WTC11 (cell line): ENCODE measurements around the gene CTIF. TPM values are rescaled to one million over a fixed set of nuclear protein-coding genes. Genes with fewer than 3 reads are reported as not detected.

Experiments used
- ATAC-seq: fragments of 200-7000 bp; cut with Tn5 transposase; 2 replicates; pipeline ENCODE4 v1.10.0; 2021; ENCODE audit warnings: mild to moderate bottlenecking, moderate library complexity
- CTCF ChIA-PET: fragments of 300-600 bp; sonication (Branson Sonifier 250); formaldehyde crosslinking; loops from one replicate; lab custom pipeline; 2021; ENCODE audit warnings: antibody characterized with exemption; lab: Charles Lee
- POLR2A ChIA-PET: fragments of 350-600 bp; sonication (Branson Sonifier 250); formaldehyde crosslinking; loops from one replicate; lab custom pipeline; 2021; ENCODE audit warnings: antibody characterized with exemption; lab: Charles Lee
- DNase-seq: peaks from one replicate; pipeline ENCODE4 v3.0.0; 2021; ENCODE audit warnings: low spot score
- H3K27ac Mint-ChIP-seq: 2 replicates; pipeline ENCODE4 v1.8.0; 2021; ENCODE audit warnings: mixed read lengths
- H3K27me3 Mint-ChIP-seq: 2 replicates; pipeline ENCODE4 v1.8.0; 2021; ENCODE audit warnings: low read depth, mild to moderate bottlenecking, moderate library complexity, mixed read lengths
- H3K36me3 Mint-ChIP-seq: 2 replicates; pipeline ENCODE4 v1.8.0; 2021; ENCODE audit warnings: mixed read lengths
- H3K4me1 Mint-ChIP-seq: 2 replicates; pipeline ENCODE4 v1.8.0; 2022; ENCODE audit warnings: mixed read lengths
- H3K4me3 Mint-ChIP-seq: 2 replicates; pipeline ENCODE4 v1.8.0; 2021; ENCODE audit warnings: mild to moderate bottlenecking, moderate library complexity, mixed read lengths
- H3K9me3 Mint-ChIP-seq: 2 replicates; pipeline ENCODE4 v1.8.0; 2021; ENCODE audit warnings: mixed read lengths
- EMX1 ChIP-seq: fragments of 250-450 bp; sonication (Bioruptor Pico); IDR thresholded peaks from 2 replicates; pipeline ENCODE4 v1.8.0; 2021; ENCODE audit warnings: mild to moderate bottlenecking
- FOXP1 ChIP-seq: sonication (generic); formaldehyde crosslinking; IDR thresholded peaks from 2 replicates; pipeline ENCODE4 v1.8.0; 2022; ENCODE audit warnings: missing genetic modification reagents, mild to moderate bottlenecking, moderate library complexity, borderline replicate concordance
- HMGA2 ChIP-seq: fragments of 250-450 bp; sonication (Bioruptor Pico); IDR thresholded peaks from 2 replicates; pipeline ENCODE4 v1.4.0; 2021; ENCODE audit warnings: mild to moderate bottlenecking, moderate library complexity
- NFYB ChIP-seq: sonication (generic); formaldehyde crosslinking; conservative IDR thresholded peaks from 2 replicates; pipeline ENCODE4 v1.8.0; 2022; ENCODE audit warnings: low read depth, missing genetic modification reagents
- NR1H2 ChIP-seq: sonication (generic); formaldehyde crosslinking; IDR thresholded peaks from 2 replicates; pipeline ENCODE4 v1.9.0; 2021; ENCODE audit warnings: mild to moderate bottlenecking, moderate library complexity, missing genetic modification reagents
- SMAD4 ChIP-seq: sonication (generic); formaldehyde crosslinking; IDR thresholded peaks from 2 replicates; pipeline ENCODE4 v1.8.0; 2022; ENCODE audit warnings: mild to moderate bottlenecking, missing genetic modification reagents
- TCF7 ChIP-seq: sonication (generic); formaldehyde crosslinking; IDR thresholded peaks from 2 replicates; pipeline ENCODE4 v1.8.0; 2022; ENCODE audit warnings: mild to moderate bottlenecking, low read depth, missing genetic modification reagents, moderate library complexity
- ZNF219 ChIP-seq: sonication (generic); formaldehyde crosslinking; IDR thresholded peaks from 2 replicates; pipeline ENCODE4 v1.8.0; 2023; ENCODE audit warnings: missing genetic modification reagents, mild to moderate bottlenecking, borderline replicate concordance
- ZNF263 ChIP-seq: sonication (generic); formaldehyde crosslinking; IDR thresholded peaks from 2 replicates; pipeline ENCODE4 v1.8.1; 2022; ENCODE audit warnings: low read depth, mild to moderate bottlenecking, moderate library complexity, missing genetic modification reagents
- ZNF317 ChIP-seq: sonication (generic); formaldehyde crosslinking; IDR thresholded peaks from 2 replicates; pipeline ENCODE4 v1.8.1; 2023; ENCODE audit warnings: low read depth, mild to moderate bottlenecking, moderate library complexity, missing genetic modification reagents, borderline replicate concordance
- ZNF396 ChIP-seq: fragments of 250-450 bp; sonication (Bioruptor Pico); IDR thresholded peaks from 2 replicates; pipeline ENCODE4 v1.8.0; 2021; ENCODE audit warnings: mild to moderate bottlenecking, moderate library complexity, borderline replicate concordance
- ZNF416 ChIP-seq: fragments of 250-450 bp; sonication (Bioruptor Pico); IDR thresholded peaks from 2 replicates; pipeline ENCODE4 v1.9.0; 2021; ENCODE audit warnings: mild to moderate bottlenecking, inconsistent platforms
- ZNF671 ChIP-seq: fragments of 250-450 bp; sonication (Bioruptor Pico); IDR thresholded peaks from 2 replicates; pipeline ENCODE4 v1.8.0; 2021; ENCODE audit warnings: mild to moderate bottlenecking
- total RNA-seq: library from RNA; stranded (reverse); gene quantifications from 3 replicates; pipeline ENCODE4 v1.2.3, GENCODE V29; 2021
- TF ChIP-seq, protein P1 (sequence below): sonication (generic); formaldehyde crosslinking; IDR thresholded peaks from 2 replicates; pipeline ENCODE4 v1.8.0; 2022; ENCODE audit warnings: missing genetic modification reagents
- TF ChIP-seq, protein P2 (sequence below): sonication (generic); formaldehyde crosslinking; IDR thresholded peaks from 2 replicates; pipeline ENCODE4 v1.8.1; 2023; ENCODE audit warnings: mild to moderate bottlenecking, missing genetic modification reagents, moderate library complexity
- TF ChIP-seq, protein P3 (sequence below): sonication (generic); formaldehyde crosslinking; IDR thresholded peaks from 2 replicates; pipeline ENCODE4 v1.8.1; 2022; ENCODE audit warnings: low read depth, mild to moderate bottlenecking, moderate library complexity, missing genetic modification reagents, borderline replicate concordance
- TF ChIP-seq, protein P4 (sequence below): fragments of 250-450 bp; sonication (Bioruptor Pico); IDR thresholded peaks from 2 replicates; pipeline ENCODE4 v2.1.2; 2022; ENCODE audit warnings: mild to moderate bottlenecking, moderate library complexity
- TF ChIP-seq, protein P5 (sequence below): fragments of 250-450 bp; sonication (Bioruptor Pico); IDR thresholded peaks from 2 replicates; pipeline ENCODE4 v1.9.0; 2021; ENCODE audit warnings: mild to moderate bottlenecking
- TF ChIP-seq, protein P6 (sequence below): sonication (generic); formaldehyde crosslinking; IDR thresholded peaks from 2 replicates; pipeline ENCODE4 v1.8.0; 2023; ENCODE audit warnings: missing genetic modification reagents, mild to moderate bottlenecking, borderline replicate concordance
- TF ChIP-seq, protein P7 (sequence below): sonication (generic); formaldehyde crosslinking; IDR thresholded peaks from 2 replicates; pipeline ENCODE4 v1.8.0; 2022; ENCODE audit warnings: mild to moderate bottlenecking, missing genetic modification reagents

CTIF gene
- total RNA-seq, 1 experiment from 2014 or later: 28.5 TPM

DNA sequence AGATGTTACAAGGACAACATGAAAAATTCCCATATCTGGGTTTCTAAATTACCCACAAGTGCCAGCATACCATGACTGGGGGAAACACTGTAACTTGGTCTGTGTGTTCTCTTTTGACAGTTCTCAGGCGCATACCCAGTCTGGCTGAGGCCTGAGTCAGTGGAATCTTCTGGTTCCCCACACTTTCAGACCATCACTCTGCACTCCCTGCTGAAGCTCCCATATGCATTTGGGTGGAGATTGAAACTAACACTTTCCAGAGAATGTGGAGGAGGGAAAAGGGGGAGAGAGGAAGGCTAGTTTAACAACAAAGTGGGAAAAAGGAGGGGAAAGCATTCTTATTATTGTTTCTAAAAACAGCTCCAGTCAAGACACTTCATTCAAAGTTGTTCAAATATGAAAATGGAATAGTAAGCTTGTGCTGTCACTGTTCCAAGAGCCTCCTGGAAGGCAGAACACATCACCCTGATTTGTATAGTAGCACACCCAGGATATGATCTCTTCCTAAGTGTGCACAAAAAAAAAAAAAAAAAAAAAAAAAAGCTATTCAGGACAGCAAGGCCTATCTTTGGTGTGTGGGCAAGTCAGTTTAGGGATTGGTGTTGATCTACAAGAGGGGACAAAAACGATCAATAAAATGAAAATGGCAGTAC is 48.1 kb upstream of the CTIF start (continued):
- TF ChIP-seq, protein P1, sequence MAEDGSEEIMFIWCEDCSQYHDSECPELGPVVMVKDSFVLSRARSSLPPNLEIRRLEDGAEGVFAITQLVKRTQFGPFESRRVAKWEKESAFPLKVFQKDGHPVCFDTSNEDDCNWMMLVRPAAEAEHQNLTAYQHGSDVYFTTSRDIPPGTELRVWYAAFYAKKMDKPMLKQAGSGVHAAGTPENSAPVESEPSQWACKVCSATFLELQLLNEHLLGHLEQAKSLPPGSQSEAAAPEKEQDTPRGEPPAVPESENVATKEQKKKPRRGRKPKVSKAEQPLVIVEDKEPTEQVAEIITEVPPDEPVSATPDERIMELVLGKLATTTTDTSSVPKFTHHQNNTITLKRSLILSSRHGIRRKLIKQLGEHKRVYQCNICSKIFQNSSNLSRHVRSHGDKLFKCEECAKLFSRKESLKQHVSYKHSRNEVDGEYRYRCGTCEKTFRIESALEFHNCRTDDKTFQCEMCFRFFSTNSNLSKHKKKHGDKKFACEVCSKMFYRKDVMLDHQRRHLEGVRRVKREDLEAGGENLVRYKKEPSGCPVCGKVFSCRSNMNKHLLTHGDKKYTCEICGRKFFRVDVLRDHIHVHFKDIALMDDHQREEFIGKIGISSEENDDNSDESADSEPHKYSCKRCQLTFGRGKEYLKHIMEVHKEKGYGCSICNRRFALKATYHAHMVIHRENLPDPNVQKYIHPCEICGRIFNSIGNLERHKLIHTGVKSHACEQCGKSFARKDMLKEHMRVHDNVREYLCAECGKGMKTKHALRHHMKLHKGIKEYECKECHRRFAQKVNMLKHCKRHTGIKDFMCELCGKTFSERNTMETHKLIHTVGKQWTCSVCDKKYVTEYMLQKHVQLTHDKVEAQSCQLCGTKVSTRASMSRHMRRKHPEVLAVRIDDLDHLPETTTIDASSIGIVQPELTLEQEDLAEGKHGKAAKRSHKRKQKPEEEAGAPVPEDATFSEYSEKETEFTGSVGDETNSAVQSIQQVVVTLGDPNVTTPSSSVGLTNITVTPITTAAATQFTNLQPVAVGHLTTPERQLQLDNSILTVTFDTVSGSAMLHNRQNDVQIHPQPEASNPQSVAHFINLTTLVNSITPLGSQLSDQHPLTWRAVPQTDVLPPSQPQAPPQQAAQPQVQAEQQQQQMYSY (CRISPR knock-in tag): no peak
- TF ChIP-seq TCF7 (CRISPR knock-in tag): no peak
- TF ChIP-seq FOXP1 (CRISPR knock-in tag): no peak
- TF ChIP-seq, protein P2, sequence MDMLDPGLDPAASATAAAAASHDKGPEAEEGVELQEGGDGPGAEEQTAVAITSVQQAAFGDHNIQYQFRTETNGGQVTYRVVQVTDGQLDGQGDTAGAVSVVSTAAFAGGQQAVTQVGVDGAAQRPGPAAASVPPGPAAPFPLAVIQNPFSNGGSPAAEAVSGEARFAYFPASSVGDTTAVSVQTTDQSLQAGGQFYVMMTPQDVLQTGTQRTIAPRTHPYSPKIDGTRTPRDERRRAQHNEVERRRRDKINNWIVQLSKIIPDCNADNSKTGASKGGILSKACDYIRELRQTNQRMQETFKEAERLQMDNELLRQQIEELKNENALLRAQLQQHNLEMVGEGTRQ (CRISPR knock-in tag): no peak
- TF ChIP-seq ZNF317: no peak
- TF ChIP-seq, protein P3, sequence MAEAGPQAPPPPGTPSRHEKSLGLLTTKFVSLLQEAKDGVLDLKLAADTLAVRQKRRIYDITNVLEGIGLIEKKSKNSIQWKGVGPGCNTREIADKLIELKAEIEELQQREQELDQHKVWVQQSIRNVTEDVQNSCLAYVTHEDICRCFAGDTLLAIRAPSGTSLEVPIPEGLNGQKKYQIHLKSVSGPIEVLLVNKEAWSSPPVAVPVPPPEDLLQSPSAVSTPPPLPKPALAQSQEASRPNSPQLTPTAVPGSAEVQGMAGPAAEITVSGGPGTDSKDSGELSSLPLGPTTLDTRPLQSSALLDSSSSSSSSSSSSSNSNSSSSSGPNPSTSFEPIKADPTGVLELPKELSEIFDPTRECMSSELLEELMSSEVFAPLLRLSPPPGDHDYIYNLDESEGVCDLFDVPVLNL: no peak
- no peak for TF ChIP-seq HMGA2 (CRISPR knock-in tag)
- TF ChIP-seq ZNF263: no peak
- TF ChIP-seq NR1H2 (CRISPR knock-in tag): no peak
- TF ChIP-seq, protein P4, sequence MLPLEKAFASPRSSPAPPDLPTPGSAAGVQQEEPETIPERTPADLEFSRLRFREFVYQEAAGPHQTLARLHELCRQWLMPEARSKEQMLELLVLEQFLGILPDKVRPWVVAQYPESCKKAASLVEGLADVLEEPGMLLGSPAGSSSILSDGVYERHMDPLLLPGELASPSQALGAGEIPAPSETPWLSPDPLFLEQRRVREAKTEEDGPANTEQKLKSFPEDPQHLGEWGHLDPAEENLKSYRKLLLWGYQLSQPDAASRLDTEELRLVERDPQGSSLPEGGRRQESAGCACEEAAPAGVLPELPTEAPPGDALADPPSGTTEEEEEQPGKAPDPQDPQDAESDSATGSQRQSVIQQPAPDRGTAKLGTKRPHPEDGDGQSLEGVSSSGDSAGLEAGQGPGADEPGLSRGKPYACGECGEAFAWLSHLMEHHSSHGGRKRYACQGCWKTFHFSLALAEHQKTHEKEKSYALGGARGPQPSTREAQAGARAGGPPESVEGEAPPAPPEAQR (CRISPR knock-in tag): no peak
- no peak for TF ChIP-seq ZNF396 (CRISPR knock-in tag)
- no peak for TF ChIP-seq ZNF416 (CRISPR knock-in tag)
- TF ChIP-seq NFYB (CRISPR knock-in tag): no peak
- no peak for TF ChIP-seq EMX1 (CRISPR knock-in tag)
- TF ChIP-seq, all 79 proteins: peak for 0

DNA sequence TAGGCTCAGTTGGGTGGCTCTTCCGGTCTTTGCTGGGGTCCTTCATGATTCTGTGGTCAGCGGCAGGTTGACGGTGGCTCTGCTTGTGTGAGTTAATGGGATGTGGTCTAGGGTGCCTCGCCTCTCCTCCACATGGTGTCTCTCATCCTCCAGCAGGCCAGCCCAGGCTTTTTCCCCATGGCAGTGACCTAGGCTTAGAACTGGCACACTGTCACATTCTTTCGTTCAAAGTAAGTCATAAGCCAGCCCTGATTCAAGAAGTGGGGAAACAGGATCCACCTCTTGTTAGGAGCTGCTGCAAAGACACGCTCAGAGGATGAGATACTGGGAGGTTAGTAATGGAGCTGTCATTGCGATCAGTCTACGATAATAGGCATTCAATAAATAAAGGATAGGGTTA is 46.0 kb upstream of the CTIF start:
- POLR2A ChIA-PET: no interaction called here
- no peaks in the 10 kb centered on the region for H3K36me3 Mint-ChIP-seq
- H3K27ac Mint-ChIP-seq: no peak overlapping the region
- H3K4me1 Mint-ChIP-seq: no peaks in the 10 kb centered on the region; the same call in 1 of the 2 replicates
- CTCF ChIA-PET: interaction anchor here (1.2 to 1.3 kb wide), 2 partner anchors 17 to 47 kb away, joined by 3 to 4 read pairs; no protein-coding TSS in a partner anchor
- peaks cover 25% of the 10 kb centered on the region for H3K9me3 Mint-ChIP-seq
- DNase-seq (no peak), ATAC-seq (no peak)
- TF ChIP-seq, protein P5, sequence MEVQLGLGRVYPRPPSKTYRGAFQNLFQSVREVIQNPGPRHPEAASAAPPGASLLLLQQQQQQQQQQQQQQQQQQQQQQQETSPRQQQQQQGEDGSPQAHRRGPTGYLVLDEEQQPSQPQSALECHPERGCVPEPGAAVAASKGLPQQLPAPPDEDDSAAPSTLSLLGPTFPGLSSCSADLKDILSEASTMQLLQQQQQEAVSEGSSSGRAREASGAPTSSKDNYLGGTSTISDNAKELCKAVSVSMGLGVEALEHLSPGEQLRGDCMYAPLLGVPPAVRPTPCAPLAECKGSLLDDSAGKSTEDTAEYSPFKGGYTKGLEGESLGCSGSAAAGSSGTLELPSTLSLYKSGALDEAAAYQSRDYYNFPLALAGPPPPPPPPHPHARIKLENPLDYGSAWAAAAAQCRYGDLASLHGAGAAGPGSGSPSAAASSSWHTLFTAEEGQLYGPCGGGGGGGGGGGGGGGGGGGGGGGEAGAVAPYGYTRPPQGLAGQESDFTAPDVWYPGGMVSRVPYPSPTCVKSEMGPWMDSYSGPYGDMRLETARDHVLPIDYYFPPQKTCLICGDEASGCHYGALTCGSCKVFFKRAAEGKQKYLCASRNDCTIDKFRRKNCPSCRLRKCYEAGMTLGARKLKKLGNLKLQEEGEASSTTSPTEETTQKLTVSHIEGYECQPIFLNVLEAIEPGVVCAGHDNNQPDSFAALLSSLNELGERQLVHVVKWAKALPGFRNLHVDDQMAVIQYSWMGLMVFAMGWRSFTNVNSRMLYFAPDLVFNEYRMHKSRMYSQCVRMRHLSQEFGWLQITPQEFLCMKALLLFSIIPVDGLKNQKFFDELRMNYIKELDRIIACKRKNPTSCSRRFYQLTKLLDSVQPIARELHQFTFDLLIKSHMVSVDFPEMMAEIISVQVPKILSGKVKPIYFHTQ (CRISPR knock-in tag): no peak
- TF ChIP-seq NFYB (CRISPR knock-in tag): no peak
- TF ChIP-seq, protein P6, sequence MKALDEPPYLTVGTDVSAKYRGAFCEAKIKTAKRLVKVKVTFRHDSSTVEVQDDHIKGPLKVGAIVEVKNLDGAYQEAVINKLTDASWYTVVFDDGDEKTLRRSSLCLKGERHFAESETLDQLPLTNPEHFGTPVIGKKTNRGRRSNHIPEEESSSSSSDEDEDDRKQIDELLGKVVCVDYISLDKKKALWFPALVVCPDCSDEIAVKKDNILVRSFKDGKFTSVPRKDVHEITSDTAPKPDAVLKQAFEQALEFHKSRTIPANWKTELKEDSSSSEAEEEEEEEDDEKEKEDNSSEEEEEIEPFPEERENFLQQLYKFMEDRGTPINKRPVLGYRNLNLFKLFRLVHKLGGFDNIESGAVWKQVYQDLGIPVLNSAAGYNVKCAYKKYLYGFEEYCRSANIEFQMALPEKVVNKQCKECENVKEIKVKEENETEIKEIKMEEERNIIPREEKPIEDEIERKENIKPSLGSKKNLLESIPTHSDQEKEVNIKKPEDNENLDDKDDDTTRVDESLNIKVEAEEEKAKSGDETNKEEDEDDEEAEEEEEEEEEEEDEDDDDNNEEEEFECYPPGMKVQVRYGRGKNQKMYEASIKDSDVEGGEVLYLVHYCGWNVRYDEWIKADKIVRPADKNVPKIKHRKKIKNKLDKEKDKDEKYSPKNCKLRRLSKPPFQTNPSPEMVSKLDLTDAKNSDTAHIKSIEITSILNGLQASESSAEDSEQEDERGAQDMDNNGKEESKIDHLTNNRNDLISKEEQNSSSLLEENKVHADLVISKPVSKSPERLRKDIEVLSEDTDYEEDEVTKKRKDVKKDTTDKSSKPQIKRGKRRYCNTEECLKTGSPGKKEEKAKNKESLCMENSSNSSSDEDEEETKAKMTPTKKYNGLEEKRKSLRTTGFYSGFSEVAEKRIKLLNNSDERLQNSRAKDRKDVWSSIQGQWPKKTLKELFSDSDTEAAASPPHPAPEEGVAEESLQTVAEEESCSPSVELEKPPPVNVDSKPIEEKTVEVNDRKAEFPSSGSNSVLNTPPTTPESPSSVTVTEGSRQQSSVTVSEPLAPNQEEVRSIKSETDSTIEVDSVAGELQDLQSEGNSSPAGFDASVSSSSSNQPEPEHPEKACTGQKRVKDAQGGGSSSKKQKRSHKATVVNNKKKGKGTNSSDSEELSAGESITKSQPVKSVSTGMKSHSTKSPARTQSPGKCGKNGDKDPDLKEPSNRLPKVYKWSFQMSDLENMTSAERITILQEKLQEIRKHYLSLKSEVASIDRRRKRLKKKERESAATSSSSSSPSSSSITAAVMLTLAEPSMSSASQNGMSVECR (CRISPR knock-in tag): no peak
- no peak for TF ChIP-seq ZNF671 (CRISPR knock-in tag)
- no peak for TF ChIP-seq SMAD4 (CRISPR knock-in tag)
- TF ChIP-seq ZNF219 (CRISPR knock-in tag): no peak
- TF ChIP-seq, protein P7, sequence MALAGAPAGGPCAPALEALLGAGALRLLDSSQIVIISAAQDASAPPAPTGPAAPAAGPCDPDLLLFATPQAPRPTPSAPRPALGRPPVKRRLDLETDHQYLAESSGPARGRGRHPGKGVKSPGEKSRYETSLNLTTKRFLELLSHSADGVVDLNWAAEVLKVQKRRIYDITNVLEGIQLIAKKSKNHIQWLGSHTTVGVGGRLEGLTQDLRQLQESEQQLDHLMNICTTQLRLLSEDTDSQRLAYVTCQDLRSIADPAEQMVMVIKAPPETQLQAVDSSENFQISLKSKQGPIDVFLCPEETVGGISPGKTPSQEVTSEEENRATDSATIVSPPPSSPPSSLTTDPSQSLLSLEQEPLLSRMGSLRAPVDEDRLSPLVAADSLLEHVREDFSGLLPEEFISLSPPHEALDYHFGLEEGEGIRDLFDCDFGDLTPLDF (CRISPR knock-in tag): no peak
- no peak overlapping the region for H3K4me3 Mint-ChIP-seq
- no peaks in the 10 kb centered on the region; the same call in 1 of the 2 replicates for H3K27me3 Mint-ChIP-seq
